ENCODE results near the gene SIGLEC9.

The SIGLEC9 gene

DNA sequence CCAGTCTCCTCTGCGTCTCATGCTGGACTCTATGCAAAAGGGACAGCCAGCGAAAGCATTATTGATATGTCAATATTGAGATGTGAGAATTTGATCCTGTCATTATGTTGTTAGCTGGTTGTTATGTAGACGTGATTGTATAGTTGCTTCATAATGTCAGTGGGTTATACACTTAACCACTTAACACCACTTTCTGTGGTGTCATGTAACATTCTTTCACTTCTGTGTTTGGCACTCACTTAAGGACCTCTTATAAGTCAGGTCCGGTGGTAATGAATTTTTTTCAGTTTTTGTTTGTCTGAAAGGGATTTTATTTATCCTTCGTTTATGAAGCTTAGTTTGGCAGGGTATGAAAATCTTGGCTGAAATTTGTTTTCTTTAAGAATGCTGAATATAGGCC, 10.3 kb downstream of the SIGLEC9 start:
- Histone ChIP-seq H3K4me2 (ENCODE audit: low read depth, low read length, poor library complexity, severe bottlenecking) (no peak overlapping the region), H3K9me3 (ENCODE audit: insufficient read depth, low read depth, low read length) (no peaks in the 10 kb centered on the region), H3K4me3 (ENCODE audit: low read length, poor library complexity, severe bottlenecking) (no peak overlapping the region), H3K9me2 (replicated peaks; ENCODE audit: low read depth, low read length) (no peaks in the 10 kb centered on the region), H3K79me2 (ENCODE audit: insufficient read depth, low read length) (no peaks in the 10 kb centered on the region), H3K9ac (ENCODE audit: low read depth, low read length, poor library complexity, severe bottlenecking) (no peak overlapping the region), H2AFZ (ENCODE audit: low read length) (no peak overlapping the region), H3K4me1 (ENCODE audit: insufficient read depth, low read length, poor library complexity, severe bottlenecking) (no peaks in the 10 kb centered on the region), H3K27me3 (ENCODE audit: insufficient read depth, low read length, poor library complexity, severe bottlenecking) (no peaks in the 10 kb centered on the region), H4K20me1 (ENCODE audit: insufficient read depth, low read length, poor library complexity, severe bottlenecking) (no peaks in the 10 kb centered on the region), H3F3A (ENCODE audit: low read depth) (no peaks in the 10 kb centered on the region), H3K36me3 (ENCODE audit: insufficient read depth, low read length) (no peaks in the 10 kb centered on the region)
- no peak for TF ChIP-seq EZH2phosphoT487 (IDR thresholded peaks at IDR 0.05; ENCODE audit: borderline replicate concordance)
- TF ChIP-seq, protein P1, sequence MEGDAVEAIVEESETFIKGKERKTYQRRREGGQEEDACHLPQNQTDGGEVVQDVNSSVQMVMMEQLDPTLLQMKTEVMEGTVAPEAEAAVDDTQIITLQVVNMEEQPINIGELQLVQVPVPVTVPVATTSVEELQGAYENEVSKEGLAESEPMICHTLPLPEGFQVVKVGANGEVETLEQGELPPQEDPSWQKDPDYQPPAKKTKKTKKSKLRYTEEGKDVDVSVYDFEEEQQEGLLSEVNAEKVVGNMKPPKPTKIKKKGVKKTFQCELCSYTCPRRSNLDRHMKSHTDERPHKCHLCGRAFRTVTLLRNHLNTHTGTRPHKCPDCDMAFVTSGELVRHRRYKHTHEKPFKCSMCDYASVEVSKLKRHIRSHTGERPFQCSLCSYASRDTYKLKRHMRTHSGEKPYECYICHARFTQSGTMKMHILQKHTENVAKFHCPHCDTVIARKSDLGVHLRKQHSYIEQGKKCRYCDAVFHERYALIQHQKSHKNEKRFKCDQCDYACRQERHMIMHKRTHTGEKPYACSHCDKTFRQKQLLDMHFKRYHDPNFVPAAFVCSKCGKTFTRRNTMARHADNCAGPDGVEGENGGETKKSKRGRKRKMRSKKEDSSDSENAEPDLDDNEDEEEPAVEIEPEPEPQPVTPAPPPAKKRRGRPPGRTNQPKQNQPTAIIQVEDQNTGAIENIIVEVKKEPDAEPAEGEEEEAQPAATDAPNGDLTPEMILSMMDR (conservative IDR thresholded peaks at IDR 0.05; ENCODE audit: low read length): no peak

DNA sequence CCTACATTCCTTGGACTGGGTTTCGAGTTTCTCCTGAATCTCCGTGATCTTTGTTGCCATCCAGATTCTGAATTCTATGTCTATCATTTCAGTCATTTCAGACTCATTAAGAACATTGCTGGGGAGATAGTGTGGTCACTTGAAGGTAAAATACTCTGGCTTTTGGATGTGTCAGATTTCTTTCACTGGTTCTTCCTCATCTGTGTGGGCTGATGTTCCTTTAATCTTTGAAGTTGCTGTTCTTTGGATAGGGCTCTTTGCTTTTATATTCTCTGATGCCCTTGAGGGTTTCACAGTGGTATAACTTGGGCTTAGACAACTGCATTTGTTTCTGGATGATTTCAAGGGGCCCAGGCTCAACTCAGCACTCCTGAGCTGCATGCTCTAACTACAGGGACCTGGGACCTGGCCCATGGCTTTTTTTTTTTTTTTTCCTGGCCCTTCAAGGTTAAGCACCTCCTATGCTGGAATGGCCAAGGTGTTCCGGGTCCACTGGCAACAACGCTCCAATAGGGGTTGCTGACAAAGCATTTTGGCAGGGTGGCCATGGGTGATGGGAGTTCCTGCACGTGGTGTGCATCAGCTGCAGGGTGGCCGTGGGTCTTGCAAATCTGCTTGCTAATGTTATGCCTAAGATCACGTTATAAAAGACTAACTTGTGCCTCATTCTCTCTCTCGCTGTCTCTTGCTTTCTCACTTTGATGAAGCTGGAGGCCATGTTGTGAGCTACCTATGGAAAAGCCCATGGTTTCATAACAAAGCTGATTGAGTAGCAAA, 11.5 kb downstream of the SIGLEC9 start:
- no peak overlapping the region for H3K4me2 ChIP-seq (ENCODE audit: low read depth, low read length, poor library complexity, severe bottlenecking)
- no peaks in the 10 kb centered on the region for H3K27me3 ChIP-seq (ENCODE audit: insufficient read depth, low read length, poor library complexity, severe bottlenecking)
- no peaks in the 10 kb centered on the region for H4K20me1 ChIP-seq (ENCODE audit: insufficient read depth, low read length, poor library complexity, severe bottlenecking)
- no peak overlapping the region for H2AFZ ChIP-seq (ENCODE audit: low read length)
- H3K4me3 ChIP-seq (ENCODE audit: low read length, poor library complexity, severe bottlenecking): no peak overlapping the region
- H3K79me2 ChIP-seq (ENCODE audit: insufficient read depth, low read length): no peaks in the 10 kb centered on the region
- no peaks in the 10 kb centered on the region for H3K9me2 ChIP-seq (replicated peaks; ENCODE audit: low read depth, low read length)
- no peaks in the 10 kb centered on the region for H3K9me3 ChIP-seq (ENCODE audit: insufficient read depth, low read depth, low read length)
- H3K9ac ChIP-seq (ENCODE audit: low read depth, low read length, poor library complexity, severe bottlenecking): no peak overlapping the region
- no peaks in the 10 kb centered on the region for H3K4me1 ChIP-seq (ENCODE audit: insufficient read depth, low read length, poor library complexity, severe bottlenecking)
- TF ChIP-seq, protein P1 (conservative IDR thresholded peaks at IDR 0.05; ENCODE audit: low read length): no peak
- TF ChIP-seq EZH2phosphoT487 (IDR thresholded peaks at IDR 0.05; ENCODE audit: borderline replicate concordance): no peak
- H3F3A ChIP-seq (ENCODE audit: low read depth): no peaks in the 10 kb centered on the region
- no peaks in the 10 kb centered on the region for H3K36me3 ChIP-seq (ENCODE audit: insufficient read depth, low read length)

DNA sequence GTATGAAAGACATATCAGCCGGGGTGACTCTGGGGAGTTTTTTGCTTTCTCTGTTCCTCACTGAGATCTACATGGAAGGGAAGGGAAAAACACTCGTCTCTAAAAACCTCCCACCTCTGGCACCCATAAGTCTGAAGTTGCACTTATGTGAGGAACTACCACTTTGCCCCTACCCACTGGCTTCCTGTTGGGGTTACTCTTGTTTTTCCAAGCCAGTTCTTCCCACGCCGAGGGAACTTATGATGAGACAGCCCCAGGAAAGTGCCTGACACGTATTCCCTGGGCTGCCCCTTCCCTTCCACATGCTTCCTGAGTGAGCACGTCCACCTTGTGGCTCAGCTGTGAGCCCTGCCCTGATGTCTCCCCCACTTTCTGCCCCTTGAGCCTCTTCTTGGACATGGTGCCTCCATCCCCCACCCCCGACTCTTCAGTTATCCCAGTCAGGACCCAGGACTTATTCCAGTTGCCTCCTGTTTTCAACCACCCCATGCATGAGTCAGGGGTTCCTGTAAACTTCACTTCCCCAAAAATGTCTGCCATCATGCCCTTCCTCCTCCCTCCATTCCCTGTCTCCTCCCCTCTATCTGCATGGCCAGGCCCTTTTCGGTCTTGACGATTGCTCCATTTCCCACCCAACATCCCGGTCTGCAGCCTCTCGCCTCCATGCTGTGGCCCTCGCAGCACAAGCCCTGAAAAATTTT, 12.3 kb downstream of the SIGLEC9 start:
- no peaks in the 10 kb centered on the region for H3F3A ChIP-seq (ENCODE audit: low read depth)
- no peaks in the 10 kb centered on the region for H3K27me3 ChIP-seq (ENCODE audit: insufficient read depth, low read length, poor library complexity, severe bottlenecking)
- no peaks in the 10 kb centered on the region for H3K9me3 ChIP-seq (ENCODE audit: insufficient read depth, low read depth, low read length)
- no peaks in the 10 kb centered on the region for H3K79me2 ChIP-seq (ENCODE audit: insufficient read depth, low read length)
- no peak overlapping the region for H2AFZ ChIP-seq (ENCODE audit: low read length)
- H3K9me2 ChIP-seq (replicated peaks; ENCODE audit: low read depth, low read length): no peaks in the 10 kb centered on the region
- no peak overlapping the region for H3K4me3 ChIP-seq (ENCODE audit: low read length, poor library complexity, severe bottlenecking)
- TF ChIP-seq EZH2phosphoT487 (IDR thresholded peaks at IDR 0.05; ENCODE audit: borderline replicate concordance): no peak
- TF ChIP-seq, protein P1 (conservative IDR thresholded peaks at IDR 0.05; ENCODE audit: low read length): no peak
- no peak overlapping the region for H3K9ac ChIP-seq (ENCODE audit: low read depth, low read length, poor library complexity, severe bottlenecking)
- H3K4me1 ChIP-seq (ENCODE audit: insufficient read depth, low read length, poor library complexity, severe bottlenecking): no peaks in the 10 kb centered on the region
- H3K36me3 ChIP-seq (ENCODE audit: insufficient read depth, low read length): no peaks in the 10 kb centered on the region
- H3K4me2 ChIP-seq (ENCODE audit: low read depth, low read length, poor library complexity, severe bottlenecking): no peak overlapping the region
- no peaks in the 10 kb centered on the region for H4K20me1 ChIP-seq (ENCODE audit: insufficient read depth, low read length, poor library complexity, severe bottlenecking)
